ENCODE measurements around the gene MDK. TPM values are rescaled to one million over a fixed set of nuclear protein-coding genes. Genes with fewer than 3 reads are reported as not detected.

MDK gene
- total RNA-seq, 1 donor from 2014 or later, result 26.1 TPM

DNA sequence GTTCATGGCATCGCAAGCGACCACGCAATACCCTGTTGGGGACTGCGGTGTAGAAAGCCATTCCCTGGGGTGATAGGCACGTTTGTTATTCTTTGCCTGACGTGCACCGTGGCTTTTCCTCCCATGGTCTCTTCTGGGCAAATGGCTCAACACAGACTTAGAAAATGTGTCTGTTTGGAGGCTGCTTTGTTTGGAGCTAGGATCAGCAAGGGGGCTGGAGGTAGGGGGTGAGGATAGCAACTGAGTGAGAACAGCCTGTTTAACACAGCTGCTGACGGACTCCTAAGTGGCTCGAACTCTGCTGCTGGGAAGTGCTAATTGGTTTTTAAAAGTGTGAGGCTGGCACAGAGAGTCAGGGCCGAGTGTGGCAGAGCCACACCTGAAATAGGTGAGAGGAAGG, 26.2 kb downstream of the MDK start:
- H3K4me1 ChIP-seq, result no peaks in the 10 kb centered on the region
- ATAC-seq (no peak), DNase-seq (no peak)
- no peak overlapping the region for H3K27ac ChIP-seq
- H3K27me3 ChIP-seq (ENCODE audit: low read depth), result no peaks in the 10 kb centered on the region
- peaks cover 84% of the 10 kb centered on the region for H3K36me3 ChIP-seq
- TF ChIP-seq, protein P1, sequence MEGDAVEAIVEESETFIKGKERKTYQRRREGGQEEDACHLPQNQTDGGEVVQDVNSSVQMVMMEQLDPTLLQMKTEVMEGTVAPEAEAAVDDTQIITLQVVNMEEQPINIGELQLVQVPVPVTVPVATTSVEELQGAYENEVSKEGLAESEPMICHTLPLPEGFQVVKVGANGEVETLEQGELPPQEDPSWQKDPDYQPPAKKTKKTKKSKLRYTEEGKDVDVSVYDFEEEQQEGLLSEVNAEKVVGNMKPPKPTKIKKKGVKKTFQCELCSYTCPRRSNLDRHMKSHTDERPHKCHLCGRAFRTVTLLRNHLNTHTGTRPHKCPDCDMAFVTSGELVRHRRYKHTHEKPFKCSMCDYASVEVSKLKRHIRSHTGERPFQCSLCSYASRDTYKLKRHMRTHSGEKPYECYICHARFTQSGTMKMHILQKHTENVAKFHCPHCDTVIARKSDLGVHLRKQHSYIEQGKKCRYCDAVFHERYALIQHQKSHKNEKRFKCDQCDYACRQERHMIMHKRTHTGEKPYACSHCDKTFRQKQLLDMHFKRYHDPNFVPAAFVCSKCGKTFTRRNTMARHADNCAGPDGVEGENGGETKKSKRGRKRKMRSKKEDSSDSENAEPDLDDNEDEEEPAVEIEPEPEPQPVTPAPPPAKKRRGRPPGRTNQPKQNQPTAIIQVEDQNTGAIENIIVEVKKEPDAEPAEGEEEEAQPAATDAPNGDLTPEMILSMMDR (IDR thresholded peaks at IDR 0.05), result no peak
- intact Hi-C loops (cut with DNase I), result no loop called here
- H3K4me3 ChIP-seq, result no peak overlapping the region
- no peaks in the 10 kb centered on the region for H3K9me3 ChIP-seq

DNA sequence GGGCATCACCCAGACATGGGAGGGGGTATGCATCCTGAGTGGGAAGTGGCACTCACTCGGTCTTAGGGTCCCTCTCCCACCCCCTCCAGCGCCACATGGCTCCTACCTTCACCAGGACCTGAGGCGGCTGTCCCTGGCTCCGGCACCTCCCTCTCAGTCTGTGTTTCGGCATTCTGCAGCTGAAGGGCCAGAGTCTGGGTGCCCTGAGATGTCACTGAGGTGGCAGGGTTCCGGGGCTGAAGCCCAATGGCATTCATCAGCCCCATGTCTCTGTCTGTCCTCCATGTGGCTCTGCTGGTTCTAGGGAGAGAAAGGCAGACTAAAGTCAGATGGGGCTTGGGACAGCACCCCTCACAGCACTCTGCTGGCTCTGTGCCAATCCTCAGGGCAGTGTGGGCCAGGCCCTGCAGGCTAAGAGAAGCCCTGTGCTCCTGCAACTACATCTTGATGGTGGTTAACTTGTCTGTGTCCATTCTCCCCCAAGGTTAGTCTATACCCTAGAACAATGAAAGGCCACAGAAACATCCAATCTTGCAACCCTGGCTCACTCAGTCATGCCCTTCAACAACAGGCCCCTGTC, 27.0 kb downstream of the MDK start:
- Histone ChIP-seq H3K27ac (no peak overlapping the region), H3K9me3 (no peaks in the 10 kb centered on the region), H3K4me3 (no peak overlapping the region), H3K27me3 (ENCODE audit: low read depth) (no peaks in the 10 kb centered on the region), H3K4me1 (no peaks in the 10 kb centered on the region), H3K36me3 (peaks cover 88% of the 10 kb centered on the region)
- no peak for ATAC-seq
- no peak for DNase-seq
- TF ChIP-seq, protein P1 (IDR thresholded peaks at IDR 0.05), result no peak
- intact Hi-C loops (cut with DNase I), result no loop called here

DNA sequence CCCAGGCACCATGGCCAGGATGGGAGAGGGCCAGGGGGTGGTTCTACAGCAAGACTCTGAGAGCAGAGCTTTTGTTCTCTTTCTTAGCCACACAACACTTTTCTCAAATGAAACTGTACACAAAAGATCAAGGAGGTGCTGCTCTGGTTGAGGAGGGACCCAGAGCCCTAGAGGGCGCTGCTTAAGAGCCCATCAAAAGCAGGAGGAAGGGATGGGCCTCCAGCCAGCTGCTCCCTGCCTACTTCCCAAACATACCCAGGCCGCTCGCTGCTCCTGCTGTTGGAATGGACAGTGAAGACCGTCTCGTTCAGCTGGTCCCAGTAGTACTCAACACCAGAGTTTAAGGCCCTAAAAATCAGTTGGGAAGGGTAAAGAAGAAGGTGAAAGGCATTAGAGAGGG, 28.6 kb downstream of the MDK start:
- DNase-seq (no peak), ATAC-seq (no peak)
- H3K36me3 ChIP-seq, result peaks cover 88% of the 10 kb centered on the region
- intact Hi-C loops (cut with DNase I), result no loop called here
- TF ChIP-seq, protein P1 (IDR thresholded peaks at IDR 0.05), result no peak
- H3K4me1 ChIP-seq, result no peaks in the 10 kb centered on the region
- no peak overlapping the region for H3K27ac ChIP-seq
- H3K4me3 ChIP-seq, result no peak overlapping the region
- H3K9me3 ChIP-seq, result no peaks in the 10 kb centered on the region
- H3K27me3 ChIP-seq (ENCODE audit: low read depth), result no peaks in the 10 kb centered on the region

DNA sequence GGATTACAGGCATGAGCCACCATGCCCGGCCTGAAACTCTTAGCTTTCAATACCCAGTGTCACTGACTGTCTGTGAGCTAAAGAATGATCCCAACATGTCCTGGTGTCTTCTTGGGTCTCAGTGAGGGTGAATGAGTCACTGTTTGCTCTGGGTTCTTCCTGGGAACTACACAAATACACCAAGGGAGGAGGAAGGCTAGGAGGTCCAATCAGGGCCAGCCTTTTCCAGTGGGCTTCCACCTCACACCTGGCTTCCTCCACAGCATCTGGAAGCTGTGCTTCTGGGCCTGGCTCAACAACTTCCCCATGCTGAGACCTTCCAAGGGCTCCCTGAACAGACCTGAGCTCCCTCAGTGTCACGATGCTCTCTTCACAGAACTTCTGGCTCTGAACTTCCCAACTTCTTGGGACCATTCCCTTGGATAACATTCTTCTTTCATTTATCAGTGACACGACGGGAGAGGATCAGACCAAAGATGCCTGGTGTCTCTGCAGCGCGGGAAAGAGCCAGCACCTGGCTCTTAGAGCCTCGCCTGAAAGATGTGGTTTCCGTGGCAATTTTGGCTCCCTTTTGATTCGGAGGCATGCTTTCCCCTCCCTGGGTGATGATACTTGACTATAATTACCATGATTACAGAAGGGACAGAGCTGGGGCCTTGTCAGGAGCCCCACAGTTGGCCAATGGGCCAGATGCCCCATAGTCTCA, 32.4 kb downstream of the MDK start:
- H3K4me1 ChIP-seq, result no peaks in the 10 kb centered on the region
- no peak for ATAC-seq
- H3K4me3 ChIP-seq, result no peak overlapping the region
- intact Hi-C loops (cut with DNase I), result no loop called here
- TF ChIP-seq, protein P1 (IDR thresholded peaks at IDR 0.05), result no peak
- no peaks in the 10 kb centered on the region for H3K27me3 ChIP-seq (ENCODE audit: low read depth)
- H3K36me3 ChIP-seq, result peaks cover 87% of the 10 kb centered on the region
- DNase-seq, result no peak
- no peaks in the 10 kb centered on the region for H3K9me3 ChIP-seq
- H3K27ac ChIP-seq, result no peak overlapping the region

DNA sequence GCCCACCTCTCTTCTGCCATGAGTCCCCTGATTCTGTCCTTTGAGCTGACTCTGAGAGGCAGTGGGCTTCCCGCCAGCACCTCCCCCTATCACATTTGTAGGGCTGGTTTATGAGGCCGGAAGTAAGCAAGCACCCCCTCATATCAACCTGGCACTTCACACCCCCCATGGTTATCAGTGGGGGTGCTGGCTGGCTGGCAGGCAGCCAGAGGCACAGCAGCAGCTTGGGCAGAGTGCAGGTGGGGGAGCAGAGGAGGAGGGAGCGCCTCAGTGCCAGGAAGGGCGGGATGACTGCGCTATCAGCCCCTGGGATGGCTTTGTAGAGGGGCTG, 33.0 kb downstream of the MDK start:
- Histone ChIP-seq H3K4me1 (no peaks in the 10 kb centered on the region), H3K27ac (no peak overlapping the region), H3K27me3 (ENCODE audit: low read depth) (no peaks in the 10 kb centered on the region), H3K4me3 (no peak overlapping the region), H3K36me3 (peaks cover 84% of the 10 kb centered on the region), H3K9me3 (no peaks in the 10 kb centered on the region)
- ATAC-seq (no peak), DNase-seq (no peak)
- TF ChIP-seq, protein P1 (IDR thresholded peaks at IDR 0.05), result no peak
- intact Hi-C loops (cut with DNase I), result no loop called here

Data from lower lobe of right lung (tissue), 2 donors.